GM18867 (cell line): Measurements from ENCODE around the gene CACNA1S.
A peak's percentile ranks its signal among the peaks of the same experiment; 100 is the strongest.

Source experiments
- ATAC-seq: cut with Tn5 transposase; IDR thresholded peaks from one replicate; pipeline ENCODE4 v1.9.1; 2021; ENCODE audit warnings: mild to moderate bottlenecking, moderate library complexity; ENCODE audit not compliant: unreplicated experiment

The CACNA1S gene

GRCh38 chr1:201112173-201112731 is at the start of gene CACNA1S:
CACNA1S (minus strand) TSS chr1:201112426; CDS start chr1:201112339, 87 bp downstream.
- no peak for ATAC-seq

- no peak for ATAC-seq
These were observed 45.7 kb upstream of the CACNA1S start for GRCh38 chr1:201157949-201158348.

- ATAC-seq, result no peak
These were observed 44.6 kb upstream of the CACNA1S start for GRCh38 chr1:201156819-201157218.

- ATAC-seq, result no peak
These were observed 44.1 kb upstream of the CACNA1S start for GRCh38 chr1:201156346-201156745.

GRCh38 chr1:201155354-201155753 is 43.1 kb upstream of the CACNA1S start:
- no peak for ATAC-seq

DNA sequence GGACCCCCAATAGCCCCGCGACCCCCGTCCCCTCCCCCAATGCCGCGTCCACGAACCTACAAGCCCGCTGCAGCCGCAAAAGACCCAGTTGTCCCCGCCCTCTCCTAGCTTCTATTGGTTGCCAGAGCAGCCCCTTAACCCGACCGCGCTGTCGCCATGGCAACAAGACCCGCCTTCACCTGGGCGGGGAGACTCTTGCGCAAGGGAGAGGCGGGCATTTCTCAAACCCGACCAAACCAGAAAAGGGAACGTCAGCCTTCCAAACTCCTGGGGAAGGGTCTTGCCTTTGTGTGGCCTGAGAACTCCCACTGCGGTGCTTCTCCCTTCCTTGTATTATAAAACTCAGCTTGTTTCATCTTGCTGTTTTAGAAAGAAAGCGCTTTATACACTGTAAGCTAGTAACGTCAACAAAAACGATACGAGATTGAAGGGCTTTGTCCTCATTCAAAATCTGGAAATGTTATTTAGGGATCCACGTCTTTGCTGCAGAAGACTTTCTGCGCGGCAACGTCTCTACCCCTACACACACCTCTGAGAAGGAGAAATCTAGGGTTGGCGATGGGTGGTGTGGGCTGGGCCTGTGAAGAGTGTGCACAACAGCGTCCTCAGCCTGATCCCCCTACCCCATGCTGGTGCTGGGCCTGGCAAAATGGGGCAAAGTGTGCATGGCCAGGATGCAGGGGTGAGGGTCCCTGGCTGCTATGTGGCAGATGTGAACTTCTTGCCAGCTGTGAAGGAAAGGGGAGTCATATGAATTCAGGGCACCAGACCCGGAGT is 42.4 kb upstream of the CACNA1S start, which contains the start of gene TMEM9:
Gene TMEM9 (minus strand): TSS at position 86 of the 777 bp plus-strand sequence. CDS start 551 bp downstream, outside the sequence.
- peak; percentile 98 for ATAC-seq

DNA sequence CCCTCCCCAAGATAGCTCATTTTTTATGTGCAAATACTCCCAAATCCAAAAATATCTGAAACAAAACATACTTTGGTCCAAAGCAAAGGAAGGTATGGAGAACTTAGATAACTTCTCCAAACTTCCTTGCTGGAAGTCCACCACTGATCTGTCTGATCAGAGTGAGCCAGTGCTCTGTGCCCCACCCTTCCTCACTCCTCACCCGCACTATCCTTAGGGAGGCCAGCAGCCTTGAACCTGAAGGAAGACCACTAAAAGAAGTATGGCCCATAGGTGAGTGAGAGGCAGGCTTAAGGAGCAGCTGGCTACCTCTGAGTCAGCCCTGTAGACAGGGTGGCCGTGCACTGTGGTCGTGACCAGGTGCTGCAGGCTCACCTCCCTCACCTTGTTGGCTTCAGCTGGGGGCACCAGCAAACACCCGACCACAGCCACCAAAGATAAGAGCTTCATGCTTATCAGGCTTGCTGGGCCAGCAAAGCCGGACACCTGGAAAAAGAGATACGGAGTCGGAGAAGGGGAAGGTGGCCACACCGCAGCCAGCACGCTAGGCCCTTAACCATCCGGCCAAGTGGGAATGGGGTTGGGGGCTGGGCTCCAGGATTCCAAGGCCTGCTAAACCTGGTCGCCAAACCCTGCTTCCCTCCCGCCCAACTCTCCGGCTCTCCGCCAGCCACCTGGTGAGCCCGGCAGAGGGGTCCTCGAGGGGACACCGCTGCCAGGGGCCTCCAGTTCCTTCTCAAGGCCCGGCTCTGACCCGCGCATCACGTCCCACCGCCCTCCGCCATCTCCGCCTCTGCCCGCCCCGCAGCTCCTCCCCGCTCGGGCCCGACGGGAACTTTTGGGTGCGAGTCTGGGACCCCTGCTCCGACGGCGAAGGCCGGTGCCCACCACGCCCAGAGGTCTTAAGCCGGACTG is 41.5 kb upstream of the CACNA1S start:
- ATAC-seq, result peak; percentile 77

GRCh38 chr1:201149400-201149799 is 37.2 kb upstream of the CACNA1S start:
- no peak for ATAC-seq

GRCh38 chr1:201147396-201148015 is 35.3 kb upstream of the CACNA1S start:
- ATAC-seq, result no peak

DNA sequence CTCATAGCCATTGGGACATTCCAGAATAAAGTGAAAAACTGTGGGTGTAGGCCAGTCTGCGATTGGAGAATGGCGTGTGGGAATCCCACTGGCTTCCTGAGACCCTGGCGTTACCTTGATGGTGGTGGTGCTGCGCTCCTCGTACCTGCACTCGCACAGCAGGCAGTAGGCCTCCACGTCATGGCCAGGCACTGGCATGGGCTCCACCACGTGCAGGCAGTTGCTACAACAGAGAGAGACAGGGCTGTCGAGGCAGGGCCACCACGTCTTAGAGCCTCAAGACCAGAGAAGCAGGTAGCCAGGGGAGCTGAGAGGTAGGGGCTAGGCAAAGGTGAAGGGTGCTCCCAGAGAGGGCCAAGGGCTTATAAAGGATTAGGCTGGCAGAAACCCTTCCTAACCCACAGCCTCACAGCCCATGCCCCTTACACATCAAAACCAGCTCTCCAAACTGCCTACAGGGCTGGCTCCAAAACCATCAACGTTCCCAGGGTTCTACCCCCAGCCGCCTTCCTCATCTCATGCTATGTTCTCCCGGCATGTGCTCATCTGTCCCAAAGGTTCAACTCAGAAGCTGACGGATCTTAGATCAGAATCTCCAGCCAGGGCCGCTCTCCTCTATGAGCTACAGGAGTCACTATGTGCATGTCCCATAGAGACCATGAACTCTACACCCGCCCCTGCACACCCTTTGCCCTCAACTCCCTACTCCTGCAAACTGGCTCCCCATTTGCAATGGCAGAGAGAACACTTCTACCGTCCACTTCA is 34.6 kb upstream of the CACNA1S start:
- no peak for ATAC-seq

- ATAC-seq, result no peak
These were observed 33.6 kb upstream of the CACNA1S start for GRCh38 chr1:201145816-201146215.

DNA sequence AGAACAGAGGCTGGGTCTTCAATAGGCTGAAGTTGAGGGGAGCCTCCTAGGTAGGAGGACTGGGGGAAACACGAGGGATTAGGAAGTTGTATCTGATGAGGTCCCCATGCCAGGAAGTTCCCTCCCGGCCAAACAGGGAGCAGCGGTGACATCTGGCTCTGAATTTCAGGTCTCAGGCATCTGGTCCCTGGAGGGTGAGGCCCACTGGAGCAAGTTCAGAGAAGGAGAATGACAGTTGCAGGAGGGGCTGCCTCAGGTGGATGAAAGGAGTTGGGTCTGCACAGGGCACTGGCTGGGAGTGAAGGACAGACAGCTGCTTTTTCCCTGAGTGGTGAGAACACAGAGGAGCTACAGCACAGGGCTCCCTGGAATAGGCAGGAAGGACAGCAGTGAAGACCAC is 32.9 kb upstream of the CACNA1S start:
- ATAC-seq, result no peak

DNA sequence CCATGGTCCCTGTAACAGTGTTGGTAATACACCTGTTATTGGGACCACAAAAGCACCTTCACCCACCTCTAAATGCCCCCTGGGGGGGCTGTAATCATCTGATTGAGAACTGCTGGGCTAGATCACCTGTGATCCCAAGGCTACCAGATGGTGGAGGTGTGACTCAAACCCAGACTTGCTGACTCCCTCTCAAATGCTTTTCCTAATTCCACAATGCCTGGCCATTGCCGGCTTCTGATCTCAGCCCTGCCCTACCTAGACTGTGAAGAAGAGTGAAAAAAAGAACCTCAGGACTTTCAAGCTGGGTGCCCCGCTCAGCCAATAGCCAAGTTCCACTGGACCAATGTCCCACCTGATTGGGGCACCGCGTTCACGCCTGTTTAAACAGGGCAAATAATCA is 32.5 kb upstream of the CACNA1S start:
- no peak for ATAC-seq

- ATAC-seq, result no peak
These were observed 31.8 kb upstream of the CACNA1S start for GRCh38 chr1:201143726-201144635.

GRCh38 chr1:201142849-201143725 is 30.9 kb upstream of the CACNA1S start:
- no peak for ATAC-seq

DNA sequence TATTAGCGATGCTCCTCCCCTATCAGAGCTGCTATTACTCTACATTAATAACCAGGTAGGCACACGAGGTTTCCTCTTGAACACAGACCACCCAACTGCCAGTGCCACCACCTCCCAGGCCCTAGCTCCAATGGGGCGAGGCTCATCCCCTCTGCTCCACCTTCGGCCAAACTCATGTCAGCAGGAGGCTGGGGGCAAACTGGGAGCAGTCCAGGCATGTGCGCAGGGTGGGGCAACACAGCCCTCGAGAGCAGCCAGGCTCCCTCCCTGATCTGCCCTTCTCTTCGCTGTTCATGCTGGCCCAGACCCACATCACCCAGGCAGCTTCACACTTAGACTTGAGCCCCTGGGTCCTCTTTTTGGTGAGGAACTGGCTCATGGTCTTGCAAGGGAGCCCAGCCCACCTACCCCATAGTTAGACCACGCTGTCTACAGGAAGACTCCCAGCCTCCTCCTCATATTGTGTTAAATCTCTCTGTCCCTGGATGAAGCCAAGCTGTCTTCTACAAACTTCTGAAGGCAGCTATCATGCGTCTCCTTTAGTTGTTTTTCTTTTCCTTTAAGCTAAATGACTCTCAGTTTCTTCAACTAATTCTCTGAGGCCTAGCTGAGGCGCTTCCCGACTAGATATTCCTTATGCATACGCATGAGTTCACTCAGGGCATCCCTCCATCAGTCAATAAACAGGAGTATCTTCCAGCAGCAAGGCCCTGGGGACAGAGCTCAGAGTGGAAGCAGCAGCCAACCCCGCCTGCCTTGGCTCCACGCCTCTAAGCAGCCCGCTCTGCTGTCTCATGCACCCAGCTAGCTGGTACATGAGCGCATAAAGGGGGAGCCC is 30.0 kb upstream of the CACNA1S start:
- ATAC-seq, result no peak

GRCh38 chr1:201141418-201141817 is 29.2 kb upstream of the CACNA1S start:
- ATAC-seq, result no peak

GRCh38 chr1:201140941-201141260 is 28.7 kb upstream of the CACNA1S start:
- no peak for ATAC-seq
